HG03442 (cell line): ENCODE results near the gene ALDH4A1.
"Not testable (repeated sequence)": the region's sequence is repeated elsewhere in the genome, so short reads cannot be mapped to it uniquely, and the experiment has no call there.

Experiments used
- ATAC-seq: cut with Tn5 transposase; IDR thresholded peaks from one replicate; pipeline ENCODE4 v1.9.1; 2021; ENCODE audit warnings: mild to moderate bottlenecking, moderate library complexity; ENCODE audit not compliant: unreplicated experiment

ALDH4A1 gene

GRCh38 chr1:18859560-18859959, 42.8 kb downstream of the ALDH4A1 start, which contains the start of gene TAS1R2:
Gene TAS1R2, minus strand, starts transcription at chr1:18859660. Its CDS starts 0 bp downstream, at chr1:18859660.
- no peak for ATAC-seq

DNA sequence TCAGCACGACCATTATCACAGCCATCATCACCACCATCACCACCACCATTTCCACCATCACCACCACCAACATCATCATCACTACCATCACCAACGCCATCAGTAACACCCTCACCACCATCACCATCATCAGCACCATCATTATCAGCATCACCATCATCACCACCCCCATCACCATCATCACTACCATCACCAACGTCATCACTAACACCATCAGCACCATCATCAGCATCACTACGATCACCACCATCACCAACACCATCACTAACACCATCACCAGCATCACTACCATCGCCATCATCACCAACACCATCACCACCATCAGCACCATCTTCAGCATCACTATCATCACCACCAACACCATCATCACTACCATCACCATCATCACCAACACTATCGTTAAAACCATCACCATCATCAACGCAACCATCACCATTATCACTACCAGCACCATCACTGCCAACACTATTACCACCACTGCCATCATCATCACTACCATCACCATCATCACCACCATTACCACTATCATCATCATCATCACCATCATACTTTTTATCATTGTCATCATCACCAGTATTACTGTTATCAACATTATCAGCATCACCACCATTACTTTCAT, 44.2 kb downstream of the ALDH4A1 start:
- no peak for ATAC-seq

GRCh38 chr1:18856435-18856834, 45.9 kb downstream of the ALDH4A1 start:
- ATAC-seq: no peak

DNA sequence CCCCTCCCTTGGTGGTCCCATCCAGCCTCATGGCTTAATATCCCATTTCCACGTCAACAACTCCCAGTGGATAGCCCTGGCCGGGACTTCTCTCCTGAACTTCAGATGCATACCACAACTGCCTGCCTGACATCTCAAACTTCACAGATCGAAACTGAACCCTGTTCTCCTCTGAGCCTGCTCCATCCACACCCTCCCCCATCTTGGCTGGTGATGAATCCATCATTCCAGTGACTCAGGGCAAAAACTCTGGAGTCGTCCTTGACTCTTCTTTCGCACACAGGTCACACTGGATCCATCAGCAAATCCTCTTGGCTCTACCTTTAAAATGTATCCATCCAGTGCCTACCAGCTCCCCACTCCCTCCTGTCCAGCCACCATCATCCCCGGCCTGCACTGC, 46.8 kb downstream of the ALDH4A1 start:
- no peak for ATAC-seq

GRCh38 chr1:18854331-18855025, 47.9 kb downstream of the ALDH4A1 start:
- no peak for ATAC-seq

DNA sequence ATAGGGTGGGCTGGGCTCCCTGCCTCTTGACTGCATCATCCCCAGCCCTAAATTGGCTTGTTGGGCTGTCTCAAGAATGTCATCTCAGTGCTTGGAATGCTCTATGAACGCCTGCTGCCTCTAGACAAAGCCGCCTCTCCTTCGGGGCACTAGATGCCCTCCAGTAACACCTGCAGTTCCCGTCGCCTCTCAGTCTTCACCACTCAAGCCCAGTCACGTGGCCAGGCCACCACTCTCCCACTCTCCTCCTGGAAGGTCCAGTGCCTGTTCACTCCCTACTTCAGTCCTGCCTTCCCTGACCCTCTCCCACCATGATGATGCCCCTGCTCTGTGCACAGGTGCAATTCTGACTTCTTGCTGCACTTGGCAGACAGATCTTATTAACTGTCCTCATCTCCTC, 49.9 kb downstream of the ALDH4A1 start:
- ATAC-seq: no peak

DNA sequence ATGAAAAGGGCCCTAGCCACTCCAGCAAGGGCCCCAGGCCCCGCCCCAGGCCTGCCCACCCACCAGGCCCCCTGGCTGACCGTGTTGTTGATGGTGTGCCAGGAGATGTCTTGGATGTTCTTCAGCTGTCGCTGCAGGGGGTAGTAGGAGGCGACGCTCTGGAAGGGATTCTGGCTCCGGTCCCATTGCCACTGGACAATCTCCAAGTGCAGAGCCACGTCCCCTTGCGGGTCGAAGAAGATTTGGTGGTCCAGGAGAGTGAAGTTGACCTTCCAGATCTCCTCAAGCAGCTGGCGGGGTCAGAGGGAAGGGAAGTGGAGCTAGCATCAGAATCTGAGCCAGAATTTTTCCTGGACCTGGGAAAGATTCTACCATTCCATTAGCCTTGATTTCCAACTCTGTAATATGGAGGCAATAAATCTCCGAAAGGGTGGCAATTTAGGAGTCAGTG, 53.1 kb downstream of the ALDH4A1 start:
- no peak for ATAC-seq

DNA sequence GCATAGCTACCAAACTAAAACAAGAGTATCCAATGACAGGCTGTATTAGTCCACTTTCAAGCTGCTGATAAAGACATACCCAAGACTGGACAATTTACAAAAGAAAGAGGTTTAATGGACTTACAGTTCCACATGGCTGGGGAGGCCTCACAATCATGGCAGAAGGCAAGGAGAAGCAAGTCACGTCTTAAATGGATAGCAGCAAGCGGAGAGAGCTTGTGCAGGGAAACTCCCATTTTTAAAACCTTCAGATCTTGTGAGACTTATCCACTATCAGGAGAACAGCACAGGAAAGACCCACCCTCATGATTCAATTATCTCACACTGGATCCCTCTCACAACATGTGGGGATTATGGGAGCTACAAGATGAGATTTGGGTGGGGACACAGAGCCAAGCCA, 54.6 kb downstream of the ALDH4A1 start:
- ATAC-seq: not testable (repeated sequence)

DNA sequence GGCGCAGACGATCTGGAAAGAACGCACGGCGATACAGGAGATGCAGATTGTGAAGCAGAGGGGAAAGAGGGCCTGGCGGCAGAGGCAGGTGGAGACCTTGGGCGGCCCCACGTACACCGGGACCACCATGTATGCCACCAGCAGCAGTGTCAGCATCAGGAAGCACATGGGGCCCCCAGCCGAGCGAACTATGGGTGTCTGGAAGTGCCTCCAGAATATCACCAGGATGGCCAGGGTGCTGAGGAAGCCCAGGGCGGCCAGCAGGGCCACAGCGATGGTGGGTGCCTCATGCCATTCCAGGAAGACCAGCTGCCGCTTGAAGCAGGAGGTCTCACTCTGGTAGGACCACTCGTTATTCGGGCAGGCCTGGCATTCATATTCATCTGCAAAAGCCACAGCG, 62.2 kb downstream of the ALDH4A1 start:
- no peak for ATAC-seq

DNA sequence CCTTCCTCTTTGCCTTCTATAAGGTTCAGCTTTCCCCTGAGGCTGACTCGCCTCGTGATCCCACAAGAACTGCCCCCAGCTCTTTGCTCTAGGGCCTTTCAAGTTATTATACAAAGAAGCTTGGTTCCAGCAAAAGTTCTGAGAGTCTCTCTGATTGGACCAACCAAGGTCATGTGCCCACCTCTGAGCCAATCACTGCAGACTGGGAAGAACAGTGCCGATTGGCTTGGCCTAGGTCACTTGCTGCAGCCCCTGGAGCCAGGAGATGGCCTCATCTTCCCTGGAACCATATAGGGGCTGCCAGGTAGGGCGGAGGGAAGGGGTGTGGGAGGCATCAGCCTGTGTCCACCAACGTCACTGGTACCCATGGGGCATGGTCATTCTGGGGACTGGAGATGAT, 65.7 kb downstream of the ALDH4A1 start:
- no peak for ATAC-seq

DNA sequence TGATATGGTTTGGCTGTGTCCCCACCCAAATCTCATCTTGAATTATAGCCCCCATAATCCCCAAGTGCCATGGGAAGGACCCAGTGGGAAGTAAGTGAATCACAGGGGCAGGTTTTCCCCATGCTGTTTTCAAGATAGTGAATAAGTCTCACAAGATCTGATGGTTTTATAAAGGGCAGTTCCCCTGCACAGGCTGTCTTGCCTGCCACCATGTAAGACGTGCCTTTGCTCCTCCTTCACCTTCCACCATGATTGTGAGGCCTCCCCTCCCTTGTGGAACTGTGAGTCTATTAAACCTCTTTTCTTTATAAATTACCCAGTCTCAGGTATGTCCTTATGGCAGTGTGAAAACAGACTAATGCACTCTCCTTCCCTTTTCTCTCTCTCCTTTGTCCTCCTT, 70.0 kb downstream of the ALDH4A1 start:
- ATAC-seq: not testable (repeated sequence)

DNA sequence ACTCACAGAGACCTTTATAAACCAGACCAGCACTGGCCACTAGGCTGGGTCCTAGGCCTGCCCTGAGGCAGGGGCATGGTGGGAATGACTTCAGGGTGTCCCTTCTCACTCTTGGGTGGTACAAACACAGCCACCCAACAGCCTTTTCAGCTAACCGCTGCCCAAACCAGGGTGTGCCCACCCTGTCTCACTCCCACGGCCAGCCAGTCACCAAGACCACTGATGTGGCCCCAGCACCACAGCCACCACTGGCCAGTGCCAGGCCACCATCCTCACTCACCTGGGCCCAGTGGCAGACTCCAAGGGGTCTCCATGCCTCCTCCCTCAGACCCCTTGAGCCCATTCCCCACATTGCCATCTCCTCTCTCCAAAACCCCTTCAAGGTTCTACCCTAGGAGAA, 70.7 kb downstream of the ALDH4A1 start:
- no peak for ATAC-seq

GRCh38 chr1:18830596-18830995, 71.8 kb downstream of the ALDH4A1 start:
- no peak for ATAC-seq

DNA sequence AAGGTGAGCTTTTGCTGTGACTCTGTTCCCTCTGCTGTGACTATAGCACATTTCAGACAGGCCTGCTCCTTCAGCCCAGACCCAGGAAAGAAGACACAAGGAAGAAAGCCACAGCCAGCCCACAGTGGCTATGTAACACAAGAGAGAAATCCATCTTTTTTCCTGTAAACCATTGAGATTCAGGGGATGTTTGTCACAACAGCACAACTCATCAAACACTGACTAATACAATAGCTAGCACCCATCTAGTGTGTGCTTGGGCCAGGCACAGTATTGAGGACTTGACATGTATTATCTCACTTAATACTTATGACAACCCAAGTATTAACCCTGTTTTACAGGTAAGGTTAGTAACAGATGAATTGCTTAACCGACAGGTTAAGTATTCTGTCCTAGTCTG, 72.7 kb downstream of the ALDH4A1 start:
- no peak for ATAC-seq

- no peak for ATAC-seq
Observed at GRCh38 chr1:18828224-18828623, 74.1 kb downstream of the ALDH4A1 start.

GRCh38 chr1:18823438-18823837, 78.9 kb downstream of the ALDH4A1 start:
- ATAC-seq: no peak
